HG03457 (cell line): ENCODE results near the gene RPS19.

Experiments
- ATAC-seq: cut with Tn5 transposase; IDR thresholded peaks from one replicate; pipeline ENCODE4 v1.9.1; 2021; ENCODE audit warnings: moderate number of reproducible peaks; ENCODE audit not compliant: unreplicated experiment

RPS19 gene

GRCh38 chr19:41859618-41860418 is at the start of gene RPS19:
Gene RPS19 (plus strand): TSS chr19:41860255. CDS start chr19:41860775, 520 bp downstream.
- ATAC-seq, result peak; percentile 69

- no peak for ATAC-seq
Measured at GRCh38 chr19:41810301-41810700, 49.8 kb upstream of the RPS19 start.

DNA sequence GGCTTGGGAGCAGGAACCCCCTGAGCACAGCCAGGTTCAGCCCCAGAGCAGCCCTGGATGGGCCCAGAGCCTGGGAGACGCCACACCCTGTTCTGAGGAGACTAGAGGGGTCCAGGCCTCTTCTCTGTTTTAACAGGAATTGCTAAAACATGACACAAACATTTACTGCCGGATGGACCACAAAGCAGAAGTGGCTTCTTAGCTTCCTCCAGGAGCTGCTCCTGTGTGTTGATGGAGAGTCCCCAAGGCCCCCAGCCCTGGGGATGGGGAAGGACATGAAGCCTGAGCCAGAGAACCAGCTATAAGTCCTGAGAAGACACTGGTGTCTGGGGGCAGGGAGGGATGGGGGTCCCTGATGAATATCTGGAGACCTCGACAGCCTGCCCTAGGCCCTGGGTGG is 49.0 kb upstream of the RPS19 start:
- no peak for ATAC-seq

- ATAC-seq, result no peak
Measured at GRCh38 chr19:41811981-41812380, 48.1 kb upstream of the RPS19 start.

DNA sequence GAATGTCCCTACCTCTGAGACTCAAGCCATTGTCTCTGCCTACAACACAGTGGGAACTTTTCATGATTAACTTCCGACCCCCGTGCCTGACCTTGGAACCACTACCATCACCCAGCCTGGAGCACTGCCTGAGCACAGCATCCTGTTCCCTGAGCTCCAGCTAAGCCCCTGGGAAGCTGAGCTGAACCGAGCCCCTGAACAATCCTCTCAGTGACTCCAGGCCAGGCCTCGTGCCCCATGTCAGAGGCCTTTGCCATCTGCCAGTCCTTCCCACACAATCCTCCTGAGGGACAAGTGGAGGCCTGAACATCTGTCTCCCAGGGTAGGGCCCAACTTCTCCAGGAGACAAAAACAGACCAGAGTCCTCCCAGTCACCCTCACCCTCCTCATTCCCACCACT is 46.1 kb upstream of the RPS19 start:
- ATAC-seq, result no peak

GRCh38 chr19:41815301-41815700 is 44.8 kb upstream of the RPS19 start:
- ATAC-seq, result no peak

GRCh38 chr19:41816761-41817160 is 43.3 kb upstream of the RPS19 start:
- no peak for ATAC-seq

DNA sequence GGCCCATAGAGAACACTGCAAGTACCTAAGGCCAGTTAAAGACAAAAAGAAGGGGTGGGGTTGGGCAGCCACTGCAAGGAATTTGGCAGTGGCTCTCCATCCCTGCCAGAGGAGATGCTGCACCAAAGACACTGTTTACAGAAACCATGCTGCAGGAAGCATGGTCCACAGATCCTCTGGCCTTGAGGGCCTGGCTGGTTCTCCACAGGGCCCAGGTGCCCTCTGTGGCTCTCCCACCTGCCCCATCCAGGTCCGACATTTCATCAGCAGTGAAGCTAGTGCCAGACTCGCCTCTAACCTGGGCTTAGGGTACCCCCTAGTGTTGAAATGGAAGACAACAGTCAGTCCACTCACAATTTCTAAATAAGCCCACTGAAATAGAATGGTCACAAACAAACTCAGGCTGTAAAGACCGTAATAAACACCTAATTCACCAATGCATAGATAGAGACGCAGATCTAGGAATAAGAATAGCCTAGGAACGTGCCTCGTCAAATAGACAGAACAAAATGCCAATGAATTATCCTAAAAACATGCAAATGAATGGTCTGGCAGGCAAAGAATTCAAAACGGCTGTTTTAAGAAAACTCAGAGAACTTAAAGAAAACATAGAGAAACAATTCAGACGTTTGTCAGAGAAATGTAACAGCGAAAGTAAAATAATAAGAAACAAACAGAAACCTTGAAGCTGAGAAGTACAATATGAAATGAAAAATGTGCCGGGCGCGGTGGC is 38.9 kb upstream of the RPS19 start:
- no peak for ATAC-seq

DNA sequence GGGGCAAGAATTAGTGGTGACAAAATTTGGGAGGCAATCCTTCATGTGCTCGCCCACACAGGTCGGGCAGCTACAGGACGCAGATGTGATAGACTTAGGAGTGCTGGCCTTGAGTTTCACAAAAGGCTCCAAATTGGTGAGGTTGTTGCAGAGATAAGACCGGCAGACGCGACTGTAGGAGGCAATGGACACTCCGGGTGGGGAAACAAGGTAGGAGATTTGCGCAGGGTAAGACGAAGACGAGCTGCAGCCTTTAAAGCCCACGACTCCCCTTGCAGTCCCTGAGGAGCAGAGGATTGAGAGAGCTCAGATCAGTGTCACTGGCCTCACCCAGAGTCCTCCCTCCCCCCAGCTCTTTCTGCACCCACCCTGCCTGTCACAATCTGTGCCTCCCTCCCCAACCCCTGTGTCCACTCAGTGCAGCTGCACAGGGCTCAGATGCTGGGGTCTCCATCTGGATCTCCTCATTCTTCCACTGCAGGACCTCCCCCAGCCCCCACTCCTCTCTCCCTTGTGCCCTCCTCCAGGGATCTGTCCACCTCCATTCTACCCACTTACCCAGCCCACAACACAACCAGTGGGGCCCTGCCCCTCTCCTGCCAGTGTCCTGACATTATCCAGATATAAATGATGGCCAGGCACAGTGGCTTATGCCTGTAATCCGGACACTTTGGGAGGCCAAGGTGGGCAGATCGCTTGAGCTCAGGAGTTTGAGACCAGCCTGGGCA is 21.9 kb upstream of the RPS19 start:
- no peak for ATAC-seq

DNA sequence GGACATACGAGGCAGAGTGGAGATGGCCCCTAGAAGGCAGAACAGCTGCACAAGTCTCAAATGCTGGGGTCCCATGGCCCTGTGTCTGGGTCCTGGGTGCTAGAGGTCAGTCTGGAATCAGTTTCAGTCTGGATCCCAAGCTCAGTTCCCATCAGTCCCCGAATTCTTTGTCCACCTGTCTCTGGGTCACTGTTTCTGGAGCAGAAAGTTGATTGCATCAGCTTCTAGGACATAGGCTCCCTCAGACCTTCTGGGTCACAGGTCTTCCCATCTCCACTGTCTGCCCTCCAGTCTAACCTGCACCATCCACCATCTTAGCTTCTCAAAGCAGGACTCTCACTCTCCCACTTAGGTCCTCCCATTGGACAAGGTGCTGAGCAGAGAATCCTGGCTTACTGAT is 20.8 kb upstream of the RPS19 start:
- ATAC-seq, result no peak

DNA sequence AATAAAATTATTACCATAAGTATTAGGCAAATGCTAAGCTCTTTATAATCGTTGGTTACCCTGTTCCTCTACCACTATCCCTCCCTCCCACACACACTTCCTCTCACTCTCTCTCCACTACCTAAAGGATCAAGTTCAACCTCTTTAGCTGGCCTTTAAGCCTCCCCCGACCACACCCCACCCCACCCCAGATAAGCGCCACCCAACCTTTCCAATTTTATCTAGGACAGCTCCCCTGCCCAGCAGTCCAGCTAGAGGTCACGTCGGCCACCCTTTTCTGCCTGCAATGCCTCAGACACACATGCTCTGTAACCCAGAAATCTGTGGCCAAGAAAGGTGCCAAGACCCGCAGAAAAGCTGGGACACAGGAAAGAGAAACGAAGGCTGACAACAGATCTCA is 16.7 kb upstream of the RPS19 start:
- ATAC-seq, result no peak

DNA sequence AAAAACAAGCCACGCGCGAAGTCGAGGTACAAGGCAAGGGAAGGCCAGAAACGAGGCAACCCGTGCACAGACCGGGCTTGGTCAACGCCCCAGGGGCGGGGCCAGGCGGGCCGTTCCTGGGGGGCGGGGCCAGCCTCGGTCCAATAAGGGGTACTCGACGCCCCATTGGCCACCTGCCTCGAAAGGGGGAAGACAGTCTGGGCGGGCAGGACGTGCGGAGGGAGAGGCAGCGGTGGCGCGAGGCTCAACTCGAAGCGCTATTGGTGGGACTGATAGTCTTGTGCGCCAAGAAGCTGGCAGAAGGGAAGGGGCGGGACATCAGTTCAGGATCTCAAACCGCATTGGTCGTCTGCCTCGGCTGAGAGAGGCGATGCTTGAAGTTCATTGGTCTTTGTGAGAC is 15.5 kb upstream of the RPS19 start, which contains the start of gene LYPD4:
TSS of gene LYPD4 (minus strand) at position 83 of the 400 bp plus-strand sequence. CDS start 5,398 bp downstream, outside the sequence.
- ATAC-seq, result no peak

DNA sequence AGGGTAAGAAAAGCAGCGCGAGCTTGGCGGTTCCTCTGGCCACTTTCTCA is 15.2 kb upstream of the RPS19 start, which contains the start of gene DMRTC2:
TSS of gene DMRTC2 (plus strand) at position 42 of the 50 bp plus-strand sequence. CDS start 2,387 bp downstream, outside the sequence.
- ATAC-seq, result no peak

DNA sequence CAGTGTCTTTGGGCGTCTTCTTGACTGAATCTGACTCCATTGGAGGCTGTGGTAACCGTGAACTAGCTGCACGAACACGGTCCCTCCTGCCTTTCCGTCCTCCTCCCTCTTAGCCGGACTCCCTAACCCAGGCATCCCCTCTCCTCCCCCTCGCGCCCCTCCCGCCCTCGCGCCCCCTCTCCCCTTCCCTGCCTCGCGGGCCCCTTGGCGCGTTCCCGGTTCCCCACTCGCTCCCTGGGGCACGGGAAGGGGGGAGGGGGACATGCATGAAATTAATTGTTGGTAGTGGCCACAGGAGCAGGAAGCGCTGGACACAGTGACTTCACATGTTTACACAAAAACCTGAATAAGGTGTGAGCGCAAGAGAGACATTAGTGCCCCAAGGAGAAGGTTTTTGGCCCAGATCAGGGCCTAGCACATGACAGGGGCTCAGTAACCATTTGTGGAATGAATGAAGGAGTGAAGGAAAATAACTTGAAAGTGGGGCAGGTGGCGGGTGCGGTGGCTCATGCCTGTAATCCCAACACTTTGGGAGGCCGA is 14.9 kb upstream of the RPS19 start:
- no peak for ATAC-seq

GRCh38 chr19:41847351-41848105 is 12.5 kb upstream of the RPS19 start:
- ATAC-seq, result no peak

- no peak for ATAC-seq
Measured at GRCh38 chr19:41848666-41849065, 11.4 kb upstream of the RPS19 start.

GRCh38 chr19:41849067-41849466 is 11.0 kb upstream of the RPS19 start:
- no peak for ATAC-seq

- ATAC-seq, result no peak
Measured at GRCh38 chr19:41850381-41850780, 9.7 kb upstream of the RPS19 start.

DNA sequence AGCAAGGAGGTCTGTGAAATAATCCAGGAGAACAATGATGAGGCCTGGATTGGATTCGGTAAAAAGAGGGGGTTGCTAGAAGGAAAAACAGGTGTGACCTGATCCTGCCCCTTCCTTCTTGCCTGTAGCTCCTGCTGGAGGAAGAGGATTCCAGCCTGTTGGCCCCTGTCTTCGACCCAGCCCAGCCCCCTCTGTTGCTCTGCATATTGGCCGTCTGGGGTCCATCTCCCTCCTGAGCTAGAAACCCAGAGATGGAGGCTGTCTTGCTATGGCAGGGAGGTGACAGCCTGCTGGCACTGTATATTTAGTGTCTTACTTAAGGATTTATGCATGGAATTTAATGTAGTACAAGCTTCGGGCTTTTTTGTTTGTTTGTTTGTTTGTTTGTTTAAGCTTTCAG is 8.6 kb upstream of the RPS19 start:
- ATAC-seq, result no peak

- ATAC-seq, result no peak
Measured at GRCh38 chr19:41853344-41853743, 6.7 kb upstream of the RPS19 start.

- ATAC-seq, result no peak
Measured at GRCh38 chr19:41853768-41854167, 6.3 kb upstream of the RPS19 start.
